ENCODE data around the gene SUGCT. TPM values are rescaled to one million over a fixed set of nuclear protein-coding genes. Genes with fewer than 3 reads are reported as not detected.

SUGCT gene
- total RNA-seq, 1 donor from 2014 or later: 11.9 TPM

GRCh38 chr7:40219917-40220316, 85.1 kb downstream of the SUGCT start:
- H3K4me1 Mint-ChIP-seq (ENCODE audit: unreplicated experiment): peaks cover 53% of the 10 kb centered on the region
- DNase-seq (ENCODE audit: extremely low spot score, unreplicated experiment): no peak
- peak overlapping the region; percentile 92 for H3K27ac Mint-ChIP-seq (ENCODE audit: unreplicated experiment)
- no peak for TF ChIP-seq CTCF (IDR thresholded peaks at IDR 0.05)
- H3K36me3 Mint-ChIP-seq (ENCODE audit: unreplicated experiment): peaks cover 10% of the 10 kb centered on the region
- H3K4me3 Mint-ChIP-seq (ENCODE audit: unreplicated experiment): no peak overlapping the region
- no peaks in the 10 kb centered on the region for H3K27me3 Mint-ChIP-seq (ENCODE audit: unreplicated experiment)
- peaks cover 3% of the 10 kb centered on the region for H3K9me3 Mint-ChIP-seq (ENCODE audit: unreplicated experiment)

- peak overlapping the region; percentile 92 for H3K27ac Mint-ChIP-seq (ENCODE audit: unreplicated experiment)
- no peaks in the 10 kb centered on the region for H3K27me3 Mint-ChIP-seq (ENCODE audit: unreplicated experiment)
- H3K4me1 Mint-ChIP-seq (ENCODE audit: unreplicated experiment): peaks cover 56% of the 10 kb centered on the region
- peaks cover 3% of the 10 kb centered on the region for H3K9me3 Mint-ChIP-seq (ENCODE audit: unreplicated experiment)
- H3K4me3 Mint-ChIP-seq (ENCODE audit: unreplicated experiment): no peak overlapping the region
- DNase-seq (ENCODE audit: extremely low spot score, unreplicated experiment): no peak
- peaks cover 10% of the 10 kb centered on the region for H3K36me3 Mint-ChIP-seq (ENCODE audit: unreplicated experiment)
- TF ChIP-seq CTCF (IDR thresholded peaks at IDR 0.05): no peak
These were observed 85.7 kb downstream of the SUGCT start for GRCh38 chr7:40220421-40220911.

GRCh38 chr7:40221836-40222235, 87.0 kb downstream of the SUGCT start:
- Mint-ChIP-seq H3K27ac (ENCODE audit: unreplicated experiment) (peak overlapping the region; percentile 93), H3K4me3 (ENCODE audit: unreplicated experiment) (peak overlapping the region; percentile 30)

GRCh38 chr7:40223451-40224127, 88.8 kb downstream of the SUGCT start:
- H3K27ac Mint-ChIP-seq (ENCODE audit: unreplicated experiment): peak overlapping the region; percentile 93
- H3K4me1 Mint-ChIP-seq (ENCODE audit: unreplicated experiment): peaks cover 60% of the 10 kb centered on the region
- no peak for DNase-seq (ENCODE audit: extremely low spot score, unreplicated experiment)
- H3K27me3 Mint-ChIP-seq (ENCODE audit: unreplicated experiment): no peaks in the 10 kb centered on the region
- TF ChIP-seq CTCF (IDR thresholded peaks at IDR 0.05): no peak
- H3K4me3 Mint-ChIP-seq (ENCODE audit: unreplicated experiment): peak overlapping the region; percentile 12
- H3K36me3 Mint-ChIP-seq (ENCODE audit: unreplicated experiment): peaks cover 10% of the 10 kb centered on the region
- H3K9me3 Mint-ChIP-seq (ENCODE audit: unreplicated experiment): no peaks in the 10 kb centered on the region

More at GRCh38 chr7:40221836-40222235, 87.0 kb downstream of the SUGCT start:
- peaks cover 3% of the 10 kb centered on the region for H3K9me3 Mint-ChIP-seq (ENCODE audit: unreplicated experiment)
- no peaks in the 10 kb centered on the region for H3K27me3 Mint-ChIP-seq (ENCODE audit: unreplicated experiment)
- H3K4me1 Mint-ChIP-seq (ENCODE audit: unreplicated experiment): peaks cover 60% of the 10 kb centered on the region
- peak; percentile 85 for DNase-seq (ENCODE audit: extremely low spot score, unreplicated experiment)
- peaks cover 10% of the 10 kb centered on the region for H3K36me3 Mint-ChIP-seq (ENCODE audit: unreplicated experiment)
- no peak for TF ChIP-seq CTCF (IDR thresholded peaks at IDR 0.05)

- Mint-ChIP-seq H3K9me3 (ENCODE audit: unreplicated experiment) (no peaks in the 10 kb centered on the region), H3K27ac (ENCODE audit: unreplicated experiment) (peak overlapping the region; percentile 50), H3K4me1 (ENCODE audit: unreplicated experiment) (peaks cover 16% of the 10 kb centered on the region), H3K4me3 (ENCODE audit: unreplicated experiment) (no peak overlapping the region), H3K36me3 (ENCODE audit: unreplicated experiment) (peaks cover 5% of the 10 kb centered on the region), H3K27me3 (ENCODE audit: unreplicated experiment) (no peaks in the 10 kb centered on the region)
- DNase-seq (ENCODE audit: extremely low spot score, unreplicated experiment): no peak
- no peak for TF ChIP-seq CTCF (IDR thresholded peaks at IDR 0.05)
These were observed 95.3 kb downstream of the SUGCT start for GRCh38 chr7:40230101-40230500.

Measured in osteocyte (in vitro differentiated cells).